Activated naive CD4-positive, alpha-beta T cell treated with anti-CD3 and anti-CD28 coated beads, Interleukin-2, amount 50 U/mL, for 72 hours (primary cell): ENCODE measurements around the gene UBE3A. TPM values are rescaled to one million over a fixed set of nuclear protein-coding genes. Genes with fewer than 3 reads are reported as not detected.

ENCODE experiments used
- ATAC-seq, 2 donors: fragments of 150-1000 bp; cut with Tn5 transposase; 2 replicates each; pipeline ENCODE4 v1.10.0; 2021; ENCODE audit warnings: mild to moderate bottlenecking in 2 of 2, moderate library complexity in 2 of 2
- DNase-seq, 2 donors: peaks; one replicate each; pipeline ENCODE4 v3.0.0; 2021 to 2022; ENCODE audit warnings: low spot score in 2 of 2
- H3K27ac Mint-ChIP-seq, 2 donors: one replicate each; pipeline ENCODE4 v1.8.0; 2022; ENCODE audit warnings: mild to moderate bottlenecking in 2 of 2, mixed read lengths in 2 of 2
- H3K36me3 Mint-ChIP-seq, 2 donors: one replicate each; pipeline ENCODE4 v1.8.0; 2022; ENCODE audit warnings: mixed read lengths in 2 of 2
- H3K9me3 Mint-ChIP-seq, 2 donors: one replicate each; pipeline ENCODE4 v1.8.0; 2022; ENCODE audit warnings: mixed read lengths in 2 of 2
- total RNA-seq, 2 donors: library from RNA; stranded (reverse); gene quantifications; one replicate each; pipeline ENCODE4 v1.2.3, GENCODE V29; 2022

Gene UBE3A
- total RNA-seq, 2 donors from 2014 or later: 91.7 to 91.8 TPM

DNA sequence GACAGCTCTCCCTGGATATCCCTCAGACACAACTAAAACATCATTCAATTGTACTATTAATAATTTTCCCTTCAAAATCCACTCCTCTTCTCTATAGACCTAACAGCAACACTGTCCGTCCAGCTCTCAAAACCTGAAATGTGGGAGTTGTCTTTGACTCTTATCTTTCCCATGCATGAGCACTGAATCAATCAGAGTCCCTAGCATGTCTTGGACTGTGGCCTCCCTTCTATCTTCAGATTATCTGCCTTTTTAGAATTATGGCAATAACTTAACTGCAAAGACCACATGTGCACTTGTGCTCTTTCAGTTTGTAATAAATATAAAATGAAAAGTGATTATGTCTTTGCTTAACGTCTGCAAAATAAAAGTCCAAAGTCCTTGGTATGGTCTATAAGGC, 107.0 kb downstream of the UBE3A start:
- Mint-ChIP-seq H3K27ac (no peak overlapping the region), H3K36me3 (peaks cover 43 to 69% of the 10 kb centered on the region in 2 donors), H3K9me3 (peaks cover 9 to 19% of the 10 kb centered on the region in 2 donors)
- DNase-seq (no peak), ATAC-seq (no peak)

- Mint-ChIP-seq H3K27ac (no peak overlapping the region), H3K9me3 (peaks cover 10 to 17% of the 10 kb centered on the region in 2 donors), H3K36me3 (peaks cover 47 to 69% of the 10 kb centered on the region in 2 donors)
- no peak for DNase-seq
- ATAC-seq: no peak
Observed at GRCh38 chr15:25331404-25331803, 107.4 kb downstream of the UBE3A start.

GRCh38 chr15:25329696-25330095, 109.1 kb downstream of the UBE3A start:
- peaks cover 34 to 63% of the 10 kb centered on the region in 2 donors for H3K36me3 Mint-ChIP-seq
- ATAC-seq (no peak), DNase-seq (no peak)
- H3K9me3 Mint-ChIP-seq: peaks cover 4 to 9% of the 10 kb centered on the region in 2 donors
- no peak overlapping the region for H3K27ac Mint-ChIP-seq

DNA sequence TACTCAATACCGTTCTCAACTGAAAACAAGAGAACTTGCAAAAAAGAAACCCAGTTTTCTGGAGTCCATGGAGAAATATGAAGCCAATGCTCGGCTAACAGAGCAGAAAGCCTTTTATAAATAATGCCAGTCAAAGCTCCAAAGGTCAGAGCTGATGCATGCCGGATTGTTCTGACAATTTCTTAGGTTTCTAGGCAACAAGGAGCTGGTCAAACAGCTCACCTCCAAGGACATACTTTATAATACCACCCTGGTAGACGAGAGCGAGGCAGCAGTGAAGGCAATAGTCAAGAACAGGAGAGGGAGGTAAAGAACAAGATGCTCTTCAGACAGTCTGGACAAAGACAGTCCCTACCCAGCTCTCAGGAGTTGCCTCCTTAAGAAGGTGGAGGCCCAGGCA, 111.1 kb downstream of the UBE3A start:
- DNase-seq: no peak
- no peak for ATAC-seq
- Mint-ChIP-seq H3K27ac (peak overlapping the region in 1 of 2 donors; percentile 38), H3K36me3 (peaks cover 40 to 66% of the 10 kb centered on the region in 2 donors), H3K9me3 (peaks cover 10 to 21% of the 10 kb centered on the region in 2 donors)

- peaks cover 59 to 65% of the 10 kb centered on the region in 2 donors for H3K36me3 Mint-ChIP-seq
- no peak for ATAC-seq
- no peak overlapping the region for H3K27ac Mint-ChIP-seq
- peaks cover 21 to 32% of the 10 kb centered on the region in 2 donors for H3K9me3 Mint-ChIP-seq
- DNase-seq: no peak
Observed at GRCh38 chr15:25325187-25325586, 113.6 kb downstream of the UBE3A start.

DNA sequence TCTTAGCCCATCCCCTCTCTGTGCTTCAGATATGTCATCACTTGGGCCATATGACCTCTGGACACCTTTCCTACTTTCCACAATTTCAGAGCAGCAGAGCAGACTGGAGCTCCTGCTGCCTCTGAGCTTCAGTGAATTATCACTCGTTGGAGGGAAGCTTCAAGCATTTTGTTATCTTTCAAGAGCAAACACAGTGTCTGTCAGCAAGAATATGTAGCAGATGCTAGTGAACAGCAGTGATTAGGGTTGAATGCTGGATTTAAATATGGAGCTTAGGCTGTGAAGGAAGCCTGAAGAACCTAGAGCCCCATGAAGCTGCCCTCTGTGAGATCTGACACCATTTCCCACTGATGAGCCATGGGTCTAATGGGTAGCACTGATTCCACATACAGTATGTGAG, 115.4 kb downstream of the UBE3A start:
- ATAC-seq (no peak), DNase-seq (no peak)
- H3K36me3 Mint-ChIP-seq: peaks cover 71 to 75% of the 10 kb centered on the region in 2 donors
- H3K27ac Mint-ChIP-seq: no peak overlapping the region
- peaks cover 32 to 43% of the 10 kb centered on the region in 2 donors for H3K9me3 Mint-ChIP-seq

- no peak overlapping the region for H3K27ac Mint-ChIP-seq
- ATAC-seq (no peak), DNase-seq (no peak)
- H3K9me3 Mint-ChIP-seq: peaks cover 27 to 37% of the 10 kb centered on the region in 2 donors
- peaks cover 0 to 6% of the 10 kb centered on the region in 2 donors for H3K36me3 Mint-ChIP-seq
Observed at GRCh38 chr15:25287823-25288222, 151.0 kb downstream of the UBE3A start.
